AG04449 (cell line): ENCODE measurements around the gene SLC25A39.
A peak's percentile ranks its signal among the peaks of the same experiment; 100 is the strongest.
"Not testable (repeated sequence)": the region's sequence is repeated elsewhere in the genome, so short reads cannot be mapped to it uniquely, and the experiment has no call there.

Experiments used
- CTCF ChIA-PET: fragments of 350-600 bp; formaldehyde crosslinking; extraction: SDS; loops from one replicate; lab custom pipeline; 2021; ENCODE audit warnings: antibody characterized with exemption; lab: Yijun Ruan, JAX
- POLR2A ChIA-PET: fragments of 400-600, 350-600 bp; formaldehyde crosslinking; extraction: SDS; loops from one replicate; lab custom pipeline; 2020; ENCODE audit warnings: antibody characterized with exemption, inconsistent platforms; lab: Yijun Ruan, JAX
- DNase-seq: peaks from one replicate; pipeline ENCODE4 v3.0.0-alpha.2; 2010; ENCODE audit warnings: low read depth, low spot score
- H3K4me3 ChIP-seq: 2 replicates; pipeline ENCODE4 v1.5.1; 2011; ENCODE audit warnings: low read depth, mild to moderate bottlenecking, control low read depth, low read length
- TF ChIP-seq, protein P1 (sequence below): IDR thresholded peaks from one replicate; pipeline ENCODE4 v1.5.1; 2011; ENCODE audit warnings: mild to moderate bottlenecking, moderate library complexity, low read length, control low read depth, inconsistent platforms; ENCODE audit not compliant: insufficient read depth; ENCODE audit errors: missing control alignments

The SLC25A39 gene

DNA sequence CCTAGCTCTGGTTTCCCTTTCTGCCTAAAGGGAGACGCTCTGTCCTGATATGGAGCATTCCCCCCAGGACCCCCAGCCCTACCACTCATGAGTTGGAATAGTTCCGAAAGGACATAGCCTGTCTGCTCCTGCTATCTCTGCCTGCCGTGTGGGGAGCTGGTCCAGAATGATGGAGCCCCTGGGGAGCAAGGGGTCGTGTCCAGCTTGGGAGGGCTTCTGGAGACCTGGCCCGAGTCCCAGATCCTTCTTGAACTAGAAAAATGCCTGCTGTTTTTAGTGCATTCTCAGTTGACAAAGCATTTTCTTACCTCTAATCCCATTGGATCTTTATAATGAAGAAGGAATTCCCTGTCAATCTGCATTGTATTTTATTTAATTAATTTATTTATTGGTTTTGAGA, 11.3 kb upstream of the SLC25A39 start:
- CTCF ChIA-PET: interaction anchor here (2.2 to 9.2 kb wide), 2 partner anchors 9 to 126 kb away, joined by 7 to 130 read pairs; partner anchors contain the start of gene GRN
- TF ChIP-seq, protein P1, sequence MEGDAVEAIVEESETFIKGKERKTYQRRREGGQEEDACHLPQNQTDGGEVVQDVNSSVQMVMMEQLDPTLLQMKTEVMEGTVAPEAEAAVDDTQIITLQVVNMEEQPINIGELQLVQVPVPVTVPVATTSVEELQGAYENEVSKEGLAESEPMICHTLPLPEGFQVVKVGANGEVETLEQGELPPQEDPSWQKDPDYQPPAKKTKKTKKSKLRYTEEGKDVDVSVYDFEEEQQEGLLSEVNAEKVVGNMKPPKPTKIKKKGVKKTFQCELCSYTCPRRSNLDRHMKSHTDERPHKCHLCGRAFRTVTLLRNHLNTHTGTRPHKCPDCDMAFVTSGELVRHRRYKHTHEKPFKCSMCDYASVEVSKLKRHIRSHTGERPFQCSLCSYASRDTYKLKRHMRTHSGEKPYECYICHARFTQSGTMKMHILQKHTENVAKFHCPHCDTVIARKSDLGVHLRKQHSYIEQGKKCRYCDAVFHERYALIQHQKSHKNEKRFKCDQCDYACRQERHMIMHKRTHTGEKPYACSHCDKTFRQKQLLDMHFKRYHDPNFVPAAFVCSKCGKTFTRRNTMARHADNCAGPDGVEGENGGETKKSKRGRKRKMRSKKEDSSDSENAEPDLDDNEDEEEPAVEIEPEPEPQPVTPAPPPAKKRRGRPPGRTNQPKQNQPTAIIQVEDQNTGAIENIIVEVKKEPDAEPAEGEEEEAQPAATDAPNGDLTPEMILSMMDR: no peak
- POLR2A ChIA-PET: no interaction called here
- DNase-seq: no peak
- no peak overlapping the region for H3K4me3 ChIP-seq

DNA sequence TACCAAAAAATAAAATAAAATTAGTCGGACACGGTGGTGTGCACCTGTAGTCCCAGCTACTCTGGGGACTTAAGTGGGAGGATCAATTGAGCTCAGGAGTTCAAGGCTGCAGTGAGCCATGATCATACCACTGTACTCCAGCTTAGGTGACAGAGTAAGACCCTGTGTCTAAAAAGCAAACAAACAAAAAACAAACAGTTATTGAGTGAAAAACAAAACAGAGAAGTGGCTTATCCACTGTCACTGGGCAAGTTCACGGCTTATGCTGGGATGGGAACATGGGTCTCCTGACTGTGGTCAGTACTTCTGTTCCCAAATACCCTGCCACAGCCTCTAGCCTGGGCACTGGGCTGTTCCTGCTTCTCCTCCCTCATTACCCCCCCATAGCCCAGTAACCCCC, 10.9 kb upstream of the SLC25A39 start:
- no peak overlapping the region for H3K4me3 ChIP-seq
- ChIA-PET POLR2A (no interaction called here), CTCF (interaction anchor here (2.2 to 9.2 kb wide), 2 partner anchors 9 to 125 kb away, joined by 7 to 130 read pairs; partner anchors contain the start of gene GRN)
- DNase-seq: no peak
- TF ChIP-seq, protein P1: no peak

DNA sequence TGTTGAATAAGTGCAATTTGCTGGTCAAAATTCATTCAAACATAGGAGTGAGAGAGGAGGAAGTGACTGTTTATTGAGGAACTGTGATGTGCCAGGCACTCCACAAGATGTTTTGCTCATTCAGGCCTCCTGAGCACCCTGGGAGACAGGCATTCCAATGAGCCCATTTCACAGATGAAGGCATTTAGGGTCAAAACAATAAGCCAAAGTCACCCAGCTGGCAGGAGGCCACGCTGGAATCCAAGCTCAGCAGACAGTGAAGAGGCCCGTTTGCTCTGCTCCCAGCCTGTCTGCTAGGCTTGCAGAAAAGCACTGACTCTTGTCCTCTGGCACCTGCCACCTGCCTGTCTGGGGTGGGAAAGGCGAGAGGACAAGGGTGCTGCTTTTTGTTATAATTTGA, 10.1 kb upstream of the SLC25A39 start:
- ChIA-PET CTCF (interaction anchor here (9.2 kb wide), 1 partner anchor 125 kb away, joined by 130 read pairs; no protein-coding TSS in a partner anchor), POLR2A (no interaction called here)
- H3K4me3 ChIP-seq: no peak overlapping the region
- DNase-seq: no peak
- TF ChIP-seq, protein P1: no peak

DNA sequence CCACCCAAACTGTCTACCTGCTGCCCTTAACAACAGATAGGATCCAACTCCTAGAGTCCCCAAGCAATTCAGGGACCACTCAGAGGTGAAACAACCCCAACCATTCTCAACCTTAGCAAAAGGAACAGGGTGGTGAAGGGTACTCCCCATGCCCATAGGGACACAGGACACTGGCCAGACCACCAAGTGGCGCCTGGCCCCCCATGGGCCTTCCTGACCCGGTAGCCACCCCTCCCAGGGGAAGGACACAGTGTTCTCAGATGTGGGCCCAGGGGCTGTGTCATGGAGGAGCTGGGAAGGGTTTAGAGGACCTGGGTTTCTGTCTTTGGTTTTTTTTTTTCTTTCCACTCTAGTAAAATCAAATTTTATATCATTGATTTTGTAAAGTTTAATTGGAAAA, 9.7 kb upstream of the SLC25A39 start:
- DNase-seq: no peak
- POLR2A ChIA-PET: no interaction called here
- H3K4me3 ChIP-seq: no peak overlapping the region
- CTCF ChIA-PET: interaction anchor here (1.3 to 9.2 kb wide), 3 partner anchors 10 to 124 kb away, joined by 5 to 130 read pairs (median 37); partner anchors contain the start of gene GRN
- TF ChIP-seq, protein P1: no peak

DNA sequence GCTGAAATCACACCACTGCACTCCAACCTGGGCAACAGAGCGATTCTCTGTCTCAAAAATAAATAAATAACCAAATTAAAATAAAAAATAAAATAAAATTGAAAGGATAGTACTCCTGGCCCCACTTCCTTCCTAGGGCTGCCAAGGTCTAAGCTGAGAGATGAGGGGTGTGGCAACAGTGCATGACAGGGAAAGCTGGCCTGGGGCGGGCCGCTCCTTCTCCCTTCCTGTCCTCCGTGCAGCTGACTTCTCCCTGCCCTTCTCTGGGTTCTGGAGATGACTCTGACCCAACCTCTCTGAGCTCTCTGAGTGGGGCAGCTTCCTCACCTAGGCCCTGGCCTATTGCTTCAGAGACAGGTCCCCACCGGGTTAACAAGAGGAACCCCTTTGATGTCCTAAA, 8.7 kb upstream of the SLC25A39 start:
- ChIA-PET CTCF (interaction anchor here (0.7 to 9.2 kb wide), 11 partner anchors 7 to 302 kb away, joined by 3 to 130 read pairs (median 6); partner anchors contain the start of gene GRN), POLR2A (interaction anchor here (0.5 kb wide), 1 partner anchor 157 kb away, joined by 3 read pairs; no protein-coding TSS in a partner anchor)
- no peak overlapping the region for H3K4me3 ChIP-seq
- no peak for DNase-seq
- TF ChIP-seq, protein P1: no peak

DNA sequence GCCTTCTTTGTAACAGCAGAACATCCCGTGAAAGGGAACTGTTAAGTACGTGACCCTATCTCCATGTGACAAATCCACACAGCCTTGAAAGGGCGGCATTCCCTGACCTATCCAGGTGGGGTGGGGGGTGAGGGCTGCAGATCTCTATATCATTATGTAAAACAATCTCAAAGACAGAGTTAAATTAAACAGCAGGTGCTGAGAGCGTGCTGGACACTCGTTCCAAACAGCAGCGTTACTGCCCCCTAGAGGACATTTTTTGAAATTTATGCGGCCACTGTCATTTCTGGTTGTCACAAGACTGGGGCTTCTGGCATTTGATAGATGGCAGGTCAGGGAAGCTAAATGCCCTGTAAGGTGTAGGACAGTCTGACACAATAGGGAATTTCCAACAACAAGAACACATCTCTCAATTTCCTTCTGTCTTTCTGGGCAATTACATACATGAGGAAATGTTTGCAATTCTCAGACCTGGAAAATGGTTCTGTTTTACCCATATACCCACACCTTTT, 6.7 kb upstream of the SLC25A39 start:
- ChIA-PET CTCF (interaction anchor here (0.6 to 9.2 kb wide), 36 partner anchors 9 to 539 kb away, joined by 3 to 130 read pairs (median 6); partner anchors contain the start of genes FAM171A2 and GRN), POLR2A (interaction anchor here (0.7 kb wide), 1 partner anchor 121 kb away, joined by 5 read pairs; no protein-coding TSS in a partner anchor)
- no peak overlapping the region for H3K4me3 ChIP-seq
- TF ChIP-seq, protein P1: peak; percentile 61
- DNase-seq: no peak

DNA sequence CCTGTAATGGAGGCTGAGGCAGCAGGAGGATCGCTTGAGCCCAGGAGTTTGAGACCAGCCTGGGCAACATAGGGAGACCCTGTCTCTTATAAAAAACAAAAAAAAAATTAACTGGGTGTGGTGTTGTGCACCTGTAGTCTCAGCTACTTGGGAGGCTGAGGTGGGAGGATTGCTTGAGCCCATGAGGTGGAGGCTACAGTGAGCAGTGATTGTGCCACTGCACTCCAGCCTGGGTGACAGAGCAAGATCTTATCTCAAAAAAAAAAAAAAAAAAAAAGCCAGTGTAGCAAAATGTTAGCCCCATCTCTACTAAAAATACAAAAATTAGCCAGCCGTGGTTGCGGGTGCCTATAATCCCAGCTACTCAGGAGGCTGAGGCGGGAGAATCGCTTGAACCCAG, 5.6 kb upstream of the SLC25A39 start:
- not testable (repeated sequence) for DNase-seq, H3K4me3 ChIP-seq
- POLR2A ChIA-PET: interaction anchor here (0.7 kb wide), 1 partner anchor 11 kb away, joined by 3 read pairs; no protein-coding TSS in a partner anchor
- CTCF ChIA-PET: interaction anchor here (0.7 to 9.2 kb wide), 29 partner anchors 8 to 387 kb away, joined by 3 to 130 read pairs (median 7); partner anchors contain the start of gene GRN

DNA sequence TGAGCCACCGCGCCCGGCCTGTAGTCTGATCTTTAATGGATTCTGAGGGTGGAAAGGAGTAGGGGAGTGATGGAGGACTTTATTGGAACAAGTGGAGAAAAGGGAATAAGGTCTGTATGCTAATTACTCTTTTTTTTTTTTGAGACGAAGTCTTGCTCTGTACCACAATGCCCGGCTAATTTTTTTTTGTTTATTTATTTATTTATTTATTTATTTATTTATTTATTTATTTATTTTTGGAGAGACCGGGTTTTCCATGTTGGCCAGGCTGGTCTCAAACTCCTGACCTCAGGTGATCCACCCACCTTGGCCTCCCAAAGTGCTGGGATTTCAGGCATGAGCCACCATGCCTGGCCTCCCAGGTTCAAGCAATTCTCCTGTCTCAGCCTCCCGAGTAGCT, 4.9 kb upstream of the SLC25A39 start:
- CTCF ChIA-PET: interaction anchor here (1.4 to 9.2 kb wide), 12 partner anchors 11 to 386 kb away, joined by 3 to 130 read pairs (median 13); partner anchors contain the start of gene GRN
- H3K4me3 ChIP-seq, POLR2A ChIA-PET, DNase-seq: not testable (repeated sequence)
